K562 (cell line): ENCODE results near the gene CCDC85B. TPM values are rescaled to one million over a fixed set of nuclear protein-coding genes. Genes with fewer than 3 reads are reported as not detected.

ENCODE experiments used
- ATAC-seq: fragments of 200-7000 bp; cut with Tn5 transposase; 3 replicates; pipeline ENCODE4 v1.9.1; 2020; ENCODE audit warnings: moderate library complexity
- BruUV-seq: library from RNA; stranded (reverse); fragments of 400-500 nt; replicated peaks from 2 replicates; lab custom pipeline; 2021; lab: Mats Ljungman, UMichigan
- CTCF ChIA-PET: fragments of 300-600 bp; formaldehyde crosslinking; extraction: SDS; loops from one replicate; lab custom pipeline; 2021; ENCODE audit warnings: low intra/inter-chr PET ratio; lab: Yijun Ruan, JAX
- POLR2A ChIA-PET: fragments of 300-600, 350-650 bp; sonication (Branson Sonifier 250); formaldehyde crosslinking; extraction: SDS; loops from one replicate; lab custom pipeline; 2021; ENCODE audit warnings: antibody characterized with exemption, inconsistent platforms; lab: Yijun Ruan, JAX
- DNase-seq, 4 experiments: peaks; one replicate each; pipeline versions ENCODE4 v3.0.0 to v3.0.0-alpha.2; 2011 to 2018; ENCODE audit warnings: low spot score in 3 of 4, mixed read lengths in 3 of 4; ENCODE audit errors: extremely low read depth in 1 of 4
- FAIRE-seq: peaks from 2 replicates; lab custom pipeline; 2011; peaks lifted over from hg19 to GRCh38; lab: Jason Lieb, UNC
- H2AFZ ChIP-seq: 2 replicates; pipeline ENCODE4 v1.6.0; 2011; ENCODE audit warnings: low read depth, low read length, control low read depth, inconsistent platforms
- H3K27ac ChIP-seq: fragments of 200-600 bp; 3 replicates; pipeline ENCODE4 v1.8.0; 2011; ENCODE audit warnings: low read depth, mild to moderate bottlenecking, control low read depth, inconsistent platforms, low read length, moderate library complexity, mixed read lengths; ENCODE audit errors: extremely low read depth
- H3K27me3 ChIP-seq, 2 experiments: fragments of 300-600 bp in 1 of 2; 2 replicates in 1 of 2; 3 replicates in 1 of 2; pipeline versions ENCODE4 v1.6.0 to v1.8.0; 2011; ENCODE audit warnings: inconsistent platforms in 2 of 2, low read length in 2 of 2, mild to moderate bottlenecking in 1 of 2, mixed read lengths in 1 of 2, moderate library complexity in 1 of 2; ENCODE audit not compliant: control insufficient read depth in 2 of 2, insufficient read depth in 2 of 2
- H3K36me3 ChIP-seq: fragments of 300-600 bp; 3 replicates; pipeline ENCODE4 v1.8.0; 2011; ENCODE audit warnings: mild to moderate bottlenecking, low read length, inconsistent platforms; ENCODE audit not compliant: control insufficient read depth, insufficient read depth
- H3K4me1 ChIP-seq, 2 experiments: fragments of 200-600 bp in 1 of 2; replicated peaks in 1 of 2; 2 replicates in 1 of 2; 3 replicates in 1 of 2; pipeline versions ENCODE4 v1.5.1 to v1.8.0; 2011; ENCODE audit warnings: inconsistent platforms in 2 of 2, low read length in 2 of 2, mild to moderate bottlenecking in 1 of 2, mixed read lengths in 1 of 2, moderate library complexity in 1 of 2; ENCODE audit not compliant: control insufficient read depth in 2 of 2, insufficient read depth in 2 of 2
- H3K4me2 ChIP-seq: 2 replicates; pipeline ENCODE4 v1.6.1; 2011; ENCODE audit warnings: low read length, control low read depth, inconsistent platforms, mixed read lengths; ENCODE audit not compliant: insufficient read depth
- H3K4me3 ChIP-seq: fragments of 200-600 bp; sonication (generic), shearing (Covaris generic); 2 replicates; pipeline ENCODE4 v1.5.1; 2016; ENCODE audit warnings: control low read depth, inconsistent platforms
- H3K79me2 ChIP-seq: fragments of 200-600 bp; 3 replicates; pipeline ENCODE4 v1.8.0; 2011; ENCODE audit warnings: low read length, inconsistent platforms; ENCODE audit not compliant: control insufficient read depth, insufficient read depth
- H3K9ac ChIP-seq, 2 experiments: 2 replicates each; pipeline versions ENCODE4 v1.6.0 to v1.6.1; 2011; ENCODE audit warnings: low read depth in 2 of 2, low read length in 2 of 2, control low read depth in 1 of 2, inconsistent platforms in 1 of 2, mild to moderate bottlenecking in 1 of 2, mixed read lengths in 1 of 2; ENCODE audit not compliant: insufficient read depth in 1 of 2
- H3K9me1 ChIP-seq: one replicate; pipeline ENCODE4 v1.6.0; 2011; ENCODE audit warnings: inconsistent platforms, mild to moderate bottlenecking, low read length, moderate library complexity; ENCODE audit not compliant: control insufficient read depth, insufficient read depth
- H3K9me3 ChIP-seq: replicated peaks from 2 replicates; pipeline ENCODE4 v1.5.1; 2011; ENCODE audit warnings: low read depth, low read length, inconsistent platforms; ENCODE audit not compliant: control insufficient read depth, insufficient read depth
- H4K20me1 ChIP-seq: replicated peaks from 2 replicates; pipeline ENCODE4 v1.6.1; 2011; ENCODE audit warnings: low read length, inconsistent platforms, mixed read lengths; ENCODE audit not compliant: control insufficient read depth, insufficient read depth
- HNRNPLL ChIP-seq: fragments of 200-400 bp; formaldehyde crosslinking; IDR thresholded peaks from 2 replicates; pipeline ENCODE4 v1.6.1; 2017; ENCODE audit warnings: low read length, low read depth, mild to moderate bottlenecking; ENCODE audit not compliant: poor library complexity, severe bottlenecking
- MYNN ChIP-seq, 2 experiments: sonication (generic); formaldehyde crosslinking in 1 of 2; IDR thresholded peaks; 2 replicates each; pipeline versions ENCODE4 v1.5.0 to v1.6.1; 2016 to 2020; ENCODE audit warnings: antibody characterized with exemption in 1 of 2, missing genetic modification reagents in 1 of 2
- SUPT5H ChIP-seq: fragments of 450-650 bp; IDR thresholded peaks from 2 replicates; pipeline ENCODE4 v1.6.1; 2016
- TCFL5 ChIP-seq: fragments of 250-450 bp; sonication (Bioruptor Pico); conservative IDR thresholded peaks from 2 replicates; pipeline ENCODE4 v1.6.1; 2021; ENCODE audit warnings: mild to moderate bottlenecking, moderate library complexity, matching md5 sums
- WGBS: fragments of 100-300 bp; shearing (Covaris generic); methylation state at CpG from one replicate; pipeline ENCODE4 v1.1.6; 2016; ENCODE audit warnings: low coverage, mixed read lengths; ENCODE audit not compliant: insufficient coverage; ENCODE audit errors: missing lambda C conversion rate; 5-methylcytosine and 5-hydroxymethylcytosine counted together
- in situ Hi-C: fragments of 300-500 bp; cut with MboI; formaldehyde crosslinking; loops from 4 replicates; pipeline ENCODE4 v1.15.0; 2018; ENCODE audit warnings: inconsistent platforms, mixed read lengths
- intact Hi-C: fragments of 100-400 bp; cut with micrococcal nuclease; formaldehyde crosslinking; loops from 2 replicates; pipeline ENCODE4 v1.14.2; 2022
- polyA plus RNA-seq, 8 experiments: library from polyadenylated mRNA; depleted of rRNA in 4 of 8; stranded (reverse) in 5 of 8; unstranded in 3 of 8; fragments of >200 nt; fragmentation: Nextera tagmentation in 2 of 8; fragmentation: Illumina TruSeq in 1 of 8; extraction: Ambion mirVana in 2 of 8; extraction: Trizol in 1 of 8; gene quantifications; 2 replicates each; pipeline versions ENCODE4 v1.2.1 to v1.2.3, GENCODE V29; 2011 to 2014; ENCODE audit warnings: inconsistent platforms in 1 of 8, missing spikeins in 1 of 8
- total RNA-seq, 7 experiments: library from RNA; depleted of rRNA in 6 of 7; stranded (reverse); fragments of >200 nt in 6 of 7; fragmentation: Illumina TruSeq in 2 of 7; extraction: Trizol in 2 of 7; gene quantifications; 2 replicates each; pipeline versions ENCODE4 v1.2.1 to v1.2.3, GENCODE V29; 2011 to 2021; ENCODE audit warnings: low replicate concordance in 1 of 7

Gene CCDC85B
- total and polyA plus RNA-seq, 9 of the 15 experiments (the other 6 are each of a cell fraction or from before 2014, with no cell fraction given) = 0.14 to 138 (median 6.2) TPM

GRCh38 chr11:65868907-65869306, 21.6 kb upstream of the CCDC85B start:
- peak; percentile 2 for ATAC-seq
- peak overlapping the region in 1 of 2 experiments; percentile 9; a peak in 1 of 4 replicates for H3K9ac ChIP-seq
- CTCF ChIA-PET = no interaction called here
- in situ Hi-C loops = no loop called here
- WGBS = 82% methylated on average over 3 of the region's 3 CpGs
- no peak for TF ChIP-seq TCFL5 (CRISPR knock-in tag)
- TF ChIP-seq MYNN (IDR thresholded peaks at IDR 0.05) = 0 out of 2 replicates have a peak, but pooled peaks have one; percentile 14
- TF ChIP-seq MYNN (CRISPR knock-in tag; IDR thresholded peaks at IDR 0.05) = no peak
- TF ChIP-seq SUPT5H = 0 out of 2 replicates have a peak, but pooled peaks have one; percentile 2
- TF ChIP-seq HNRNPLL = no peak
- TF ChIP-seq, all 486 proteins: peak for 2
- no TSS peak for BruUV-seq
- Histone ChIP-seq H3K9me3 (no peaks in the 10 kb centered on the region), H3K36me3 (peaks cover 43% of the 10 kb centered on the region; the same call in 2 of the 3 replicates), H3K27me3 (no peaks in the 10 kb centered on the region), H4K20me1 (no peaks in the 10 kb centered on the region), H3K4me2 (no peak overlapping the region), H3K27ac (0 out of 3 replicates have a peak overlapping the region, but pooled peaks have one; percentile 4), H2AFZ (no peak overlapping the region), H3K9me1 (no peaks in the 10 kb centered on the region), H3K79me2 (no peaks in the 10 kb centered on the region), H3K4me1 (peaks cover 23 to 75% of the 10 kb centered on the region in 2 experiments), H3K4me3 (no peak overlapping the region)
- FAIRE-seq (no peak), DNase-seq (no peak)
- POLR2A ChIA-PET = interaction anchor here (0.6 to 8.2 kb wide), 14 partner anchors 9 to 412 kb away, joined by 3 to 151 read pairs (median 3); partner anchors contain the start of genes CCDC85B, CFL1, CTSW and FIBP
- intact Hi-C loops = no loop called here
